GM10266 (cell line): Measurements from ENCODE around the gene SLIT3.

Experiments
- DNase-seq: peaks from one replicate; pipeline ENCODE4 v3.0.0; 2012; ENCODE audit errors: extremely low spot score
- CTCF ChIP-seq: IDR thresholded peaks from 2 replicates; pipeline ENCODE4 v1.5.1; 2012; ENCODE audit warnings: mild to moderate bottlenecking, low read depth; ENCODE audit not compliant: control insufficient read depth, insufficient read depth; ENCODE audit errors: missing control alignments

The SLIT3 gene

DNA sequence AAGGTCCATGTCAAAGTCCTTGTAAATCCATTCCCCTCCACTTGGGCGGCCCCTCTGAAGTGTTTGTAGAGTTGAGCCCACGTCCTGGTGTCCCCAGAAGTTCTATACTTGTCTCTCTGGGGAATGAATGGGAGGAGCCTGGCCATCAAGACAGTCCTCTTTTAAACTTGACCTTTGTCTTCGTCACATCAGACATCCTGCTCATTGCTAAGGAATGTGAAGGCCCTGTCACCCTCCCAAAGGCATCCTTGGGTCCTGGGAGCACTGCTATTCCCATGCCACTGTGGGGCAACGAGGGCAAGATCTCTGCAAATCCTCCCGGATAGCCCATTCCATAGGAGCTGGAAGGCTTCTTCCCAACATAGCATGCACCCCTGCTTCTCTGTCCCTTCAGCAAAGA, 235.5 kb downstream of the SLIT3 start:
- TF ChIP-seq CTCF, result no peak
- no peak for DNase-seq

- no peak for TF ChIP-seq CTCF
- DNase-seq, result no peak
Measured at GRCh38 chr5:169064093-169064492, 236.8 kb downstream of the SLIT3 start.

DNA sequence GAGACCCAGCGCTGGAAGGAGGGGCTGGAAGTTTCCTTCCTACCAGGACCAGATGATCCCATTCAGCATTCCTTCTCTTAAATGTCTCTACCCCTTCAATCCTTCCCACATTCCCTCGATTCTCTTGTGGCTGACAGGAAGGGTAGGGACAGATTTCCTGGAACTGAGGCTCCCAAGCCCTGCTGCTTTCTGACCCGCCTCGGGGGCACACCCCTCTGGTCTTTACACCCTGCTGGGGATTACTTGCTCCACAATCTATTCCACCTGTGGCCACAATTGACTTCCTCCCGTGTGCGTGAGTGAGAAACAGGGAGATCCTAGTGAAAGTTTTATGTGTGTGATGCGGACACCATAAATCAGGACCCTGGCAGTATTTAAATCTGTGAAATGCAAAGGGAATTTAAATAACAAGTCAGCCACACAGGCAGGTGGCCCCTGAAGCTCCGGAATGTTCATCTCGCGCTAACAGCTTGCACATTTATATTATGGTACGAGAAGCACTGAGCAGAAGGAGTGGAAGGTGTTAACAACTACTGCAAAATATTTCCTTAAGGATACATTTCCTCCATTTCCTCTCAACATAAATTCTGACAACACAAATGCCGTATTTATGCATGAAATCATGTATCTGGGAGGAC, 237.5 kb downstream of the SLIT3 start:
- DNase-seq, result no peak

GRCh38 chr5:169062690-169063089, 238.2 kb downstream of the SLIT3 start:
- no peak for TF ChIP-seq CTCF
- no peak for DNase-seq

More for the DNA sequence above, 237.5 kb downstream of the SLIT3 start:
- no peak for TF ChIP-seq CTCF

DNA sequence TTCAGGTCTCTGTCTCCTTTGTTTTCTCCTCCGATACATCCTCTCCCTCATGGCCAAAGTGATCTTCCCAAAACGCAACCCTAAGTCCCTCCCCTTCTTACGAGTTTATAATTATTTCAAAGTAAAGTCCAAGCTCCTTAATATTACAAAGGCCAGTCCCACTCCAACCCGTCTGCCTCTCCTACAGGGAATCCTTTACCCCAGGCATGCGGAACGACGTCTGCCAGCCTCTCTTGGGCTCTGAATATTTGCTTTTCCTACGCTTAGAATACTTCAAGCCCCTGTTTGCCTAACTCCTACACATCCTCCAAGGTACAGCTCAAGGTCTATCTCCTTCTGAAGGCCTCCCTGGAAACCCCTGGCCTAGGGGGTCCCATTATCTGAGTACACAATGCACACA, 246.4 kb downstream of the SLIT3 start:
- no peak for TF ChIP-seq CTCF
- no peak for DNase-seq

DNA sequence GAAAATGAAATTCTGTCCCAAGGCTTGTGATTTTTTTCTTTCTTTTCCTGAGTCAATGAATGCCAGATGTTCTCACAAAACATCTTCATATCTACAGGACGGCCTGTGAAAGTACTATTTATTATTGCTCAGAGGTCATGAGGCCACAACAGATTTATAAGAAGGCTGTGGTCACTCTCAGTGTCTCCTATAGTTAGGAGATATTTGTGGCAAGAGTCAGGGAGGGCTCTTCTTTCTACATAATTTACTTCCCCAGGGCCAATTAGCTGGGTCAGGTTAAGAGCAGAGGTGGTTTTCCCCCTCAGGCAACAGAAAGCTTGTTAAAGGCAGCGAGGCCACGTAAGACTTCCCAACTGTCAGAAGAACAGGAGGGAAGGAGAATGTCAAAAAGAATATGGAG, 248.7 kb downstream of the SLIT3 start:
- DNase-seq, result no peak
- TF ChIP-seq CTCF, result no peak

GRCh38 chr5:169051351-169051750, 249.6 kb downstream of the SLIT3 start:
- DNase-seq, result no peak
- no peak for TF ChIP-seq CTCF
